ENCODE data around the gene ASTN2.

DNA sequence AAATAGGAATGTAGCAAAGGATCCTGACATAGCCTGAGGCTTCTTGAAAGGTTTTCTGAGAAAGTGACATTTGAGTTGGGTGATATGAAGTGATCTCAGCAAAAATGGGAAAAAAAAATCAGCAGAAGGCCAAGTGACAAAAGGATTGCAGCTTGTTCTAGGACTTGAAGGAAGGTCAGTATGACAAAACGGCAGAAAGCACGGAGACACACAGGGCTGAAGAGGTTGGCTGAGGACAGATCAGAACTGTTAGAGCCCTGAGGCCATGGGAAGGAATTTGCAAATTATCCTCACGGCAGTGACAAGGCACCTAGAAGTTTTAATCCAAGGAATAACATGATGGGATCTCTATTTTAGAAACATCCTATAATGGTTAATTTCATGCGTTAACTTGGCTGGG is 696.7 kb downstream of the ASTN2 start:
- TF ChIP-seq POLR2A (IDR thresholded peaks at IDR 0.05) = no peak
- no peak for TF ChIP-seq POLR2AphosphoS5 (IDR thresholded peaks at IDR 0.05)

Data from spleen (tissue), 3 donors.